HG02798 (cell line): Measurements from ENCODE around the gene MBOAT2.
"Not testable (repeated sequence)": the region's sequence is repeated elsewhere in the genome, so short reads cannot be mapped to it uniquely, and the experiment has no call there.

Source experiments
- ATAC-seq: cut with Tn5 transposase; IDR thresholded peaks from one replicate; pipeline ENCODE4 v1.9.1; 2021; ENCODE audit warnings: mild to moderate bottlenecking; ENCODE audit not compliant: unreplicated experiment, poor library complexity

Gene MBOAT2

DNA sequence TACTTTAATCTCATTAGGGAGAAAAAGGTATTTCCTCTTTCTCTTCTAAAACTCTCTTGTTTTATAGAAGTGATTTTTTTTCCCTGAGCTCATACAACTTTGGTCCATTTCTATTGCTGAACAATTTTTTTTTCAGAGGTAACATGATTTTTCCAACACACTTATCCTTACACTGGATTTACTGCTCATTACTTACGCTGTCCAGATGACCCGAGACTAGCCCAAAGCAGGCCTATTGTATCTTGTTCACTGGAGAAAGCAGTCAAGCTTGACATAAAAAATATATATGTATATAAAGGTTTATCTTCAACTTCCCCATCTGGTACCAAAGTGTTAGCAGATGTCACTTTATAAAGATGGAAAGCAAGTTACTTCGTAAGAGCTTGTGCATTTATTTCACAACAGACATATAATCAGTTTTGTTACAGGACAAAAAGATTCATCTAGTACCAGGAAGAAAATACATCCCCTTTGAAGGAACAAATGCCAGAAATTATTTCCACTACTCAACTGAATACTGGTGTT is 95.7 kb downstream of the MBOAT2 start:
- no peak for ATAC-seq

DNA sequence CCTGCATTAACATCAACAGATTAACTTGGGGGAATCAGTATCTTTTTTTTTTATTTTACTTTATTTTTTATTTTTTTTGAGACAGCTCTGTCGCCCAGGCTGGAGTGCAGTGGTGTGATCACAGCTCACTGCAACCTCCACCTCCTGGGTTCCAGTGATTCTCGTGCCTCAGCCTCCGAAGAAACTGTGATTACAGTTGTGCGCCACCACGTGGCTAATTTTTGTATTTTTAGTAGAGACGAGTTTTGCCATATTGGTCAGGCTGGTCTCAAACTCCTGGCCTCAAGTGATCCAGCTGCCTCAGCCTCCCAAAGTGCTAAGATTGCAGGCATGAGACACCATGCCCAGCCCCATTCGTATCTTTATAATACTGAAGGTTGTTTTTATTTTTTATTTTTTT is 99.6 kb downstream of the MBOAT2 start:
- not testable (repeated sequence) for ATAC-seq

DNA sequence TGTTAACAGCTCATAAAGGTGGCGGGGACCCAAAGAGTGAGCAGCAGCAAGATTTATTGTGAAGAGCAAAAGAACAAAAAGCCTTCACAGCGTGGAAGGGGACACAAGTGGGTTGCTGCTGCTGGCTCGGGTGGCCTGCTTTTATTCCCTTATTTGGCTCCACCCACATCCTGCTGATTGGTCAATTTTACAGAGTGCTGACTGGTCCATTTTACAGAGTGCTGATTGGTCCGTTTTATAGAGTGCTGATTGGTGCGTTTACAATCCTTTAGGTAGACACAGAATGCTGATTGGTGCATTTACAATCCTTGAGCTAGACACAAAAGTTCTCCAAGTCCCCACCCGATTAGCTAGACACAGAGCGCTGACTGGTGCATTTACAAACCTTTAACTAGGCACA is 100.7 kb downstream of the MBOAT2 start:
- not testable (repeated sequence) for ATAC-seq

DNA sequence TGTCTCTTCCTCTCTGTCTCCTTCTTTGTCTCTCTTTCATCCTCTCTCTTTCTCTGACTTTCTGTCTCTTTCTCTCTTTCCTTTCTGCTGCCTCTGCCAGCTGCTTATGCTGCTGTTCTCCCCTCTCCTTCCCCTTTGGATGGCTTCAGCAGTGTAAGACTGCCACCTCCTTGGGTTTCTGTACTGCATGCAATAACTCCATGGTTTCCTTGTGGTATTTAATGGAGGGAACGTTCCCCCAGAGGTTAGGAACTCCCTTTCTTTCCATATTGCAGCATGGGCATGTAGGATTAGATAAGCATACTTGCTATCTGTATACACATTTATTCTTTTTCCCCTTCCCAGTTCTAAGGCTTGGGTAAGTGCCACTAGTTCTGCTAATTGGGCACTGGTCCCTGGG is 106.3 kb downstream of the MBOAT2 start:
- ATAC-seq = not testable (repeated sequence)

DNA sequence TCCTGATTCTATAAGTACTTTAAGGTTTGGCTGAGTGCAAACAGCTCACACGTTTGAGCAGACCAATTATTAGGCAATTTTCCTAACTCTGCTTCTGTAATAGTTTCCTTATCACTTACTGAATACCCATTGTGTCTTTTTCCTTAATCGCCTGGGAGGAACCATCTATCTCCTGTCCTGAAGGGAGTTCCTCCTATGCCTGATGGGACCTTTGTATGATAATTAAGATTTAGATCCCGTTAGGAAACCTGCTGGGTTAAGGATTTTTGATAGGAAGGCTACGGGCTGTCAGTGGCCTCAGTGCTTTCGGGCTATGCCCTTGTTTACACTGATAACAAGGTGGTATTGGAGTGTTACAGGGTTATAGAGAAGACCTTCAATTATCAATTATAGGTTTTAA is 106.8 kb downstream of the MBOAT2 start:
- ATAC-seq = not testable (repeated sequence)

DNA sequence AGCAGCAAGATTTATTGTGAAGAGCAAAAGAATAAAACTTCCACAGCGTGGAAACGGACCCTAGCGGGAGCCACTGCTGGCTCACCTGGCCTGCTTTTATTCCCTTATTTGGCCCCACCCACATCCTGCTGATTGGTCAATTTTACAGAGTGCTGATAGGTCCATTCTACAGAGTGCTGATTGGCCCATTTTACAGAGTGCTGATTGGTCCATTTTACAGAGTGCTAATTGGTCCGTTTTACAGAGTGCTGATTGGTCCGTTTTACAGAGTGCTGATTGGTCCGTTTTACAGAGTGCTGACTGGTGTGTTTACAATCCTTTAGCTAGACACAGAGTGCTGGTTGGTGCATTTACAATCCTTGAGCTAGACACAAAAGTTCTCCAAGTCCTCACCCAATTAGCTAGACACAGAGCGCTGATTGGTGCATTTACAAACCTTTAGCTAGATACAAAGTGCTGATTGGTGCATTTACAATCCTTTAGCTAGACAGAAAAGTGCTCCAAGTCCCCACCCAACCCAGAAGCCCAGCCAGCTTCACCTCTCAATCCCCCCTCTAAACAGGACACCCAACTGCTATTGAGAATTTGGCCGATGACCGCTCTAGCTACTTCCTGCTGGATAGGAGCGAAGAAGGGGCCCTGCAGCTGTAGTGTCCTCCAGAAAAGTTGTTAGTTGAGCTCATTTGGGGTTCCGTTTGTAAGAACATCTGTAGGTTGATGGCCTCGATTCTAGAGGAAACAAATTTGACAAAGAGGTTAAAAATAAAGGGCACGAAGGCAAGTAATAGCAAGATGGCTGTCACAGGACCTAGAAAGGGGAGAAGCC is 108.2 kb downstream of the MBOAT2 start:
- not testable (repeated sequence) for ATAC-seq

DNA sequence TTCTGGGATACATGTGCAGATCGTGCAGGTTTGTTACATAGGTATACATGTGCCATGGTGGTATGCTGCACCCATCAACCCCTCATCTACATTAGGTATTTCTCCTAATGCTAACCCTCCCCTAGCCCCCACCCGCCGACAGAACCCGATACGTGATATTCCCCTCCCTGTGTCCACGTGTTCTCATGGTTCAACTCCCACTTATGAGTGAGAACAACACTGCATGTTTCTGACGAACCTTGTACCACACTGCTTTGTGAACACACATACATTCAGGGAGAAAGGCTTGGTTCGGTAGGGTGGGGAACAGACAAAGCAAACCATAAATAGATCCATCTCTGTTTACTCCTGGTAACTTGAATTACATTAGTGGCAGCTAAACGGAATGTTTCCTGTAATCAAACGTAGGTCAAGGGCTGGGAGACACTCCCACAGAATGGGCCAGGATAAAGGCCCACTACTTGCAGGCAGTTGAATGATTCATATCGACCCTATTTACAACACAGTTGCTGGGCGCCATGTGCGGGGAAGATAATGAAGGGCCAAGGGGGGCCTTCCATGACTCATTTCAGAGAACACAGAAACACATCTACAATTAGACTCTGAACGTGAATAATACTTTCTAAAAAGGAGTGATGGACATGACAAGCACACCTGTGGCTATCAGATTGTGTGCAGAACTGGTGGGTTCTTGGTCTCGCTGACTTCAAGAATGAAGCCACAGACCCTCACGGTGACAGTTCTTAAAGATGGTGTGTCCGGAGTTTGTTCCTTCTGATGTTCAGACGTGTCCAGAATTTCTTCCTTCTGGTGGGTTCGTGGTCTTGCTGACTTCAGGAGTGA is 109.3 kb downstream of the MBOAT2 start:
- no peak for ATAC-seq

DNA sequence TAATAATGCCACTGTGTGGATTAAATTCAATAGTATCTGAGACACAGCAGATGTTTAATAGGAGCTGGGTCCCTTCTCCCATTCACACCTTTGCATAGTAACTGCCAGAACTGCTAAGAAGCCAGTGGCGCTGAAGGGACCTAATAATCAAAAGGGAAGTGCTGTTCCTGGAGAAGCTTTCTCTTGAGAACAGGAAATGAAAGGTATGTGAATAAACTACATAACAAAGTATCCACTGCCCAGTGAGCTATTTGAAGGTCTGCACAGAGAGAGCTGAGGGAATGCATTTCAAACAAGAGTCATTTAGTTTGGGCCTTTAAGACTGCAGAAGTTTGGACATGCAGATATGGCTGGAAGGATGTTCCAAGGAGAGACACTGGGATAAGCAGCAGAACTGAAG is 110.0 kb downstream of the MBOAT2 start:
- no peak for ATAC-seq

DNA sequence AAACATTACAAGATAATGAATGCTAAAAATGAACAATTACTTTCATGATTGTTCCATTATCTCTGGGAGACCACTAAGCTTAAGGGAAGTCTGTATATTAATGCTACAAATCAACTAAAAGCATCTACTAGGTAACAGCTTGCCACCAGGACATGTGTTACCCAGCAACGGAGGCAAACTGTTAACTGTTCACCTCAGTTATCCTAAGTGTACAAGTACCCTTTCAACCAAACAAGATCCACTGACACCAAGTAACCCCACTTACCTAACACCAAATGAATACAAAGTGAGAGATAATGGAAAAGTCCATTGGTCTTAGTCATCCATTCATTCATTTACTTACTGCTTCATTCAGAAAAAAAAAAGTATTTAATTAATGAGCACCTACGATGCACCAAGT is 111.4 kb downstream of the MBOAT2 start:
- ATAC-seq = no peak

DNA sequence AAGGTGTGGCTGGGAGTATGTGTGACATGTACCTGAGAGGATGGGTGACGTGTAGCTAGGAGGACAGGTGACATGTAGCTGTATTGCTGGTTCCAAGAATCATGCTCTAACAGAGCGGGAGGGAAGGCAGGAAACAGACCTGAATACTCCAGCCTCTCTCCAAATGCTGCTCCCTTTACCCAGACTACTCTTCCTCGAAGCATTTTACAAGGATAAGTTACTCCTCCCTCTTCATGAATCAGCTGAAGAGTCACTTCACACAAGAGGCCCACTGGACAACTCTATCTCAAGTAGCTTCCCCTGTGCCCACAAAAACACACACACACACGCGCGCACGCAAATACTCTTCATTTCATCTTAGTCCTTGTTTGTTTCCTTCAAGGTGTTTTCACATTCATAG is 113.5 kb downstream of the MBOAT2 start:
- no peak for ATAC-seq

DNA sequence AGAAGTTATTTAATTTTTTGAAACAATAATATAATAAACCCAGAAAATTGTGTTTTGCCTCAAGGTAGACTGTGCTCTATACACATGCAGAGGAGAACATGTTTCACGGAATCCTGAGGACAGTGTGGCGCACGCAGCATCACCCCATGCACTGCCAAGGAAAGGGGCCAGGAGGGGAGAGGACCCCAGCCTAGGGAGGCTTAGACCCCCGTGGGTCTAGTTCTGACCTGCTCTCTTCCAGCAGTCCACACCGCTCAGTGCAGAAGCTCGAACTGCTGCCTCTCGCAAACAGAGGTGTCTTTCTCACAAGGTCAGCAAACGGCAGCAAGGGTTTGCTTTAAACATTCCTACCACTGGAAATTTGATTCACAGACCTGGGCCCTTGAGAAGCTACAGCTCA is 114.5 kb downstream of the MBOAT2 start:
- ATAC-seq = no peak

DNA sequence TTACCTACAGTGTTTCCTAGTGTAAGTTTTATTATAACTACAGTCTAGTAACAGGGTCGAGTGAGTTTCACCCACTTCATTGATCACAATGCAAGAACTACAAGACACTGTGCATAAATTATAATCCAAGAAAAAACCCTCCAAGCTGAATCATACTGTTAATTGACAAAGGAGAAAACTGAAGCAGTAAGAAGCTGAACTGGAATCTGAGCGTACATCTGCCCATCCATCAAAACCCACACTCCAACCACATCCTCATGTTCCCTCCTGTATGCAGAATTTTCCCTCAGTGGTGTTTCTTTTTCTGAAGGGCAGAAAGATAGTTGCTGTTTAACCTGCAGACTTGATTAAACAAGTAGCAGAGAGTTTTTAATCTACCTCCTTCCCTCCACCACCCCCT is 116.6 kb downstream of the MBOAT2 start:
- ATAC-seq = no peak

DNA sequence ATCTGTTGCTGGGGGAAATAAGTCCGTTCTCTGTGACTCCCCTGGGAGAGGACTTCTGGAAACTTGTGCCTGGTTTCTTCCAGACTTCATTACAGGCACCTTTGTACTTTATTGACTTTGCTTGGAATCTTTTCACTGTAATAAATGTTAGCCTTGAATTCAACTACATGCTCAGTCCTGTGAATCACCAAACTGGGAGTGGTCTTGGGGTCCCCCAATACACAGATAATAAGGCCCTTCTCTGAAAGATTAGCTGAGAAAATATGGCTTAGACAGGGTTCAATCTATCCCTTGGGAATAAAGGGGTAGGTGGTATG is 117.3 kb downstream of the MBOAT2 start:
- no peak for ATAC-seq

DNA sequence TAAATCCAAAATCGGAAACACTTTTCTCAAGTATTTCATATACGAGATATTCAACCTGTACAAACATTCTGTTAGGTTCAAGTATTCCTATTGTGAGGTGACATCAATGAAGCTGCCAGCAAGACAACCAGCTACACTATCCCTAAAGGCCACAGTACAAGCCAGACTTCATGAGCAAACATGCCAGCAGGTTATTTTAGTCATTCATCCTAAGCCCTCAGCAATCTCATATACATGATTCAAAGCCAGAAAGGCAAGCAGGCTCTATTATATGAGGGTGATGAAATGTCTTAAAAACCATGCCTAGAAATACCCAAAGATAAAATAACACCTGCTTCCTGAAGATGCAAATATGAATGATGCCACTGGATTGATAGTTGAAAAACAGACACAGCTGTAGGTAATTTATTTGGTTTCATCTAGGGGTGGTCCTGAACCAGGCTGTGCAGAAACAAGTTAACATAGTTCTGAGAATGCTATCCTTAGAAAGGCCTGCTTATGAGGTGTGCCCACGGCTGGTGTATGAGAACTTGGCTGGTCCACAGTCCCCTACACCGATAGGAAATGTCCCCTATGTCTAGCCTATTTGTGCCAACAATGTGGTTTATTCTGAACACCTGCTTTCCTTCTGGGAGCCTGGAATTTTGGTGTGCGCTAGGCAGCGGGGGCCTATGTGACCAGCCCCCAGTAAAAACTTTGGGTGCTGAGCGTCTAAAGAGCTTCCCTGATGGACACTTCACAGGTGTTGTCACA is 117.9 kb downstream of the MBOAT2 start:
- no peak for ATAC-seq

DNA sequence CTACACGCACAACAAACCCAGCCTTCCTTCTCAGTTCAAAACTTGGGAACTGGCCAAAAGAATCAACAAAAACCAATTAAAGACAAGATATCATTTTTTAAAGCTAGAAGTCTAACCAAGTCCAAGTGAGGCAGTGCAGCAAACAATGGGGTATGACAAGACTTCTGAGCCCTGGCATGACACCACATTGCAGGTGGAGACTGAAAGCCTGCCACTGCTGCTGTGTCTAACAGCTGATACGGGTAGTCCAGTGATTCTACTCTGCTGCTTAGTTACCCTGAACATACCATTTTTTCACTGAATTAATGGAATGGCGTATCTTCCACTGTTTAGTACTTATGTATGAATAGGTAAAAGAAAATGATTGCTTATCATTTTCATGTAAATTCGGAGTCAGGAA is 118.7 kb downstream of the MBOAT2 start:
- no peak for ATAC-seq

DNA sequence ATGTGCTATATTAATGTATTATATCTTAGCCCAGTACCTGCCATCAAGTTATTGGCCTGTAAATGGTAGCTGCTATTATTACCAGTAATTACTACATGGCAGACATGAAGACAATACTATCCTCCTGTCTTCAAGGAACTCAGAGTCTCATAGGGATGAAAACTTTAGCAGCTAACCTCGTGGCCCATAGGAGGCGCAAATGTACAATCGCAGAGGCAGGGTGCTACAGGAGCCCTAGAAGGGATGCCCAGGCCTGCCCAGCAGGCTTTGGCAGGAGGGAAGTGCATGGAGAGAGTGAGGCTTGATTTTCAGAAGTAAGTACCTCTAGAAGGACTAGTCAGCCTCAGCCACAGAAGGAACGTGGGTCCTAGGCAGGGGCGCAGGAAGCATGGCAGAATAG is 121.4 kb downstream of the MBOAT2 start:
- no peak for ATAC-seq

DNA sequence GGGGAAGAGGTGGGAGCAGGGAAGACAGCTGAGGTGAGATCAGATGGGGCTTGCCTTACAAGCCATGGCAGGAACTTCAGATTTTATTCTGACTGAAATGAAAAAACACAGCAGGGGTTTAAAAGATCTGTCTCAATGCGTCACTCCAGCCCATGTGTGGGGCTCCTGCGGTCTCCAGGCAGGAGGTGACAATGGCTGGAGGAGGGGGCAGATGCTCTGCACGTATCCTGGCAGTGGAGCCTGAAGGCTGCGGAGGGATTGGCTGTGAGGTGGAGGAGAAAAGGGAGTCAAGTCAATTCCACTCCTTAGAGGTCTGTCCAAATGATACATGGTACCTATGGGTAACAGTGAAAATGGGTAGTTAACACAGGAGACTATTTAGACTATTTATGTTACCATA is 125.6 kb downstream of the MBOAT2 start:
- ATAC-seq = no peak

DNA sequence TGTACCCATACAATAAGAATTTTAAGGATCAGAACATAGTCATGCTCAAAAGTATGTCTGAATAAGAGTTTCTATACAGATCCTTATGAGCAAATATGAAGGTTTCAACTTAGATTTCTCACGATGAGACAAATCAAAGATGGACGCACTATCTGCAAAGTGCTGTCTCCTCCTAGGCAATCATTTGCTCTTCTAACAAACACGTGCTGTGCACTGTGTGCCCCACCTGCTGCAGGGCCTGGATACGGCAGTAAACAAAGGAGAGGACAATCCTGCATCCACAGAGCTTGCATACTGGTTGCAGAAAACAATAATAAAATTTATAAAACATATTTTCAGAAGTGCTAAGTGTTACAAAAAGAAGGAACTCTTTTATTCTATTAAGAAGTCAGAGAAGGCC is 126.2 kb downstream of the MBOAT2 start:
- ATAC-seq = no peak

DNA sequence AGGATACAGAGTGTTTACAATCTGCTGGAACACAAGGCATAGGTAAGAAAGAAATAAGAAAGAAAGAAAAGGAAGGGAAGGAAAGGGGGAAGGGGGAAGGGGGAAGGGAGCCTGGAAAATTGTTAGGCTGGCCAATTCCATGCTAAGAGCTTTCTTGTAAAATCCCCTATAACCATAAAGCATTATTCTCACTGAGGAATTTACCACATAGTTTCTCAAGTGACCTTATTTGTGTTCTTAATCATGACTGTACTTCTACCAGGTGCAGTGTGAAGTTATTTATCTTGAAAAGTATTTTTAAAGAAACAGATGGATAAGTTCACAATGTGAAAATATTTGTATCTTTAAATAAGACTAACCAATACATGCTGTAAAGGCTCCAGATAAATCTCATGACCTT is 126.9 kb downstream of the MBOAT2 start:
- ATAC-seq = no peak

DNA sequence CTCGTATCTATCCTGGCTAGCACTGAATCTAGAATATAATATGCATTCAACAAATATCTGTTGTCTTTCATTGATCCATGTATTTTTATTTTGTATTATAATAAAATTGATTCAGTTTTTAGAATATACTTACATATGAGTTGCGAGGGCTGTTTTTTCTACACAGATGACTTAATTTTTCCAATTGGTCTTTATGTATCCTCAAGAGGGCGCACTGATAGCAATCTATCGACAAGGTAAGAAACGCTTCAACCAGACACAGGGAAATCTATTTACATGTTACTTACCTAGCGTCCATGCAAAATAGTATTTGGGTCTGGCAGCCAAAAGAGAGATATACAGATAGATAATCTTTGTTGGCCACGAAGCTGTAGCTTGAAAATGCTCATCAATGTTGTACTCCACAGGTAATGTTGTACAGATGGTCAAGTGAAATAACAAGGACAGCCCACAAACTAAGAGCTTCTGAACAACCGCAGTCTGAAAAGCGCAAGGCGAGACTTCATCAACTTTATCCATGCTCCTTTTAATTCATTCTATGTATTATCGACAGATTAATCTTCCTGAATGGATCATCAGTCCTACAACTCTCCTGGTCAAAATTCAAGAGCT is 130.6 kb downstream of the MBOAT2 start:
- ATAC-seq = no peak
